HepG2 (cell line): Measurements from ENCODE around the gene CNGA2. TPM values are rescaled to one million over a fixed set of nuclear protein-coding genes. Genes with fewer than 3 reads are reported as not detected.

Source experiments
- ATAC-seq: fragments of 200-7000 bp; cut with Tn5 transposase; 3 replicates; pipeline ENCODE4 v1.9.1; 2020; ENCODE audit warnings: mild to moderate bottlenecking, moderate library complexity
- BruUV-seq: library from RNA; stranded (reverse); fragments of 400-500 nt; replicated peaks from 2 replicates; lab custom pipeline; 2021; lab: Mats Ljungman, UMichigan
- CTCF ChIA-PET: fragments of 300-600 bp; formaldehyde crosslinking; extraction: SDS; loops from one replicate; lab custom pipeline; 2021; ENCODE audit warnings: low total read pairs, inconsistent platforms, low intra/inter-chr PET ratio; lab: Yijun Ruan, JAX
- POLR2A ChIA-PET: fragments of 350-600 bp; sonication (Branson Sonifier 250); formaldehyde crosslinking; loops from one replicate; lab custom pipeline; 2020; ENCODE audit warnings: antibody characterized with exemption, inconsistent platforms; lab: Yijun Ruan, JAX
- DNase-seq: peaks from one replicate; pipeline ENCODE4 v3.0.0-alpha.2; 2015; ENCODE audit warnings: low spot score
- FAIRE-seq: peaks from 3 replicates; lab custom pipeline; 2011; peaks lifted over from hg19 to GRCh38; lab: Jason Lieb, UNC
- H2AFZ ChIP-seq: one replicate; pipeline ENCODE4 v1.6.1; 2011; ENCODE audit warnings: low read length, inconsistent platforms
- H3K27ac ChIP-seq: fragments of 300-600 bp; 3 replicates; pipeline ENCODE4 v1.8.0; 2011; ENCODE audit warnings: mixed run types, mild to moderate bottlenecking, mixed read lengths, low read length, inconsistent platforms; ENCODE audit not compliant: insufficient read depth; ENCODE audit errors: extremely low read length
- H3K27me3 ChIP-seq, 2 experiments: fragments of 200-600 bp in 1 of 2; 2 replicates in 1 of 2; 3 replicates in 1 of 2; pipeline versions ENCODE4 v1.6.0 to v1.8.0; 2011; ENCODE audit warnings: low read length in 2 of 2, mild to moderate bottlenecking in 2 of 2, moderate library complexity in 2 of 2, inconsistent platforms in 1 of 2; ENCODE audit not compliant: insufficient read depth in 2 of 2, control insufficient read depth in 1 of 2
- H3K36me3 ChIP-seq, 2 experiments: fragments of 200-600 bp in 1 of 2; replicated peaks in 1 of 2; 2 replicates in 1 of 2; 3 replicates in 1 of 2; pipeline versions ENCODE4 v1.5.1 to v1.8.0; 2011; ENCODE audit warnings: low read length in 2 of 2, inconsistent platforms in 1 of 2; ENCODE audit not compliant: insufficient read depth in 2 of 2, control insufficient read depth in 1 of 2
- H3K4me1 ChIP-seq: 2 replicates; pipeline ENCODE4 v1.5.1; 2012; ENCODE audit warnings: low read length, inconsistent platforms; ENCODE audit not compliant: insufficient read depth
- H3K4me2 ChIP-seq: 2 replicates; pipeline ENCODE4 v1.6.0; 2011; ENCODE audit warnings: low read depth, low read length, inconsistent platforms
- H3K4me3 ChIP-seq, 3 experiments: fragments of 200-600 bp in 1 of 3; sonication (generic), shearing (Covaris generic) in 1 of 3; replicated peaks in 1 of 3; 2 replicates each; pipeline ENCODE4 v1.5.1; 2011 to 2016; ENCODE audit warnings: low read length in 3 of 3, inconsistent platforms in 2 of 3, low read depth in 2 of 3, mild to moderate bottlenecking in 2 of 3, control low read depth in 1 of 3, mixed read lengths in 1 of 3; ENCODE audit not compliant: insufficient read depth in 1 of 3
- H3K79me2 ChIP-seq: one replicate; pipeline ENCODE4 v1.6.1; 2011; ENCODE audit warnings: low read length, inconsistent platforms; ENCODE audit not compliant: insufficient read depth
- H3K9ac ChIP-seq: 2 replicates; pipeline ENCODE4 v1.6.0; 2011; ENCODE audit warnings: mild to moderate bottlenecking, low read depth, low read length, inconsistent platforms; ENCODE audit not compliant: insufficient read depth
- H3K9me3 ChIP-seq: 2 replicates; pipeline ENCODE4 v1.5.1; 2012; ENCODE audit warnings: mild to moderate bottlenecking, low read length
- H4K20me1 ChIP-seq: 2 replicates; pipeline ENCODE4 v1.6.0; 2011; ENCODE audit warnings: inconsistent platforms, mild to moderate bottlenecking, low read length, moderate library complexity; ENCODE audit not compliant: insufficient read depth
- ESRRA ChIP-seq: sonication (generic); formaldehyde crosslinking; IDR thresholded peaks from 2 replicates; pipeline ENCODE4 v1.5.1; 2020; ENCODE audit warnings: mild to moderate bottlenecking, low read depth, missing genetic modification reagents
- MYNN ChIP-seq: sonication (generic); formaldehyde crosslinking; IDR thresholded peaks from 2 replicates; pipeline ENCODE4 v1.4.0; 2020; ENCODE audit warnings: mild to moderate bottlenecking, low read depth, missing genetic modification reagents
- U2AF2 ChIP-seq: fragments of 200-400 bp; formaldehyde crosslinking; IDR thresholded peaks from 2 replicates; pipeline ENCODE4 v1.6.1; 2017; ENCODE audit warnings: low read depth, mild to moderate bottlenecking, low read length
- ZFX ChIP-seq: sonication (generic); formaldehyde crosslinking; IDR thresholded peaks from 2 replicates; pipeline ENCODE4 v1.4.0; 2020; ENCODE audit warnings: mild to moderate bottlenecking, low read depth, missing genetic modification reagents, moderate library complexity
- ZNF260 ChIP-seq: sonication (generic); formaldehyde crosslinking; IDR thresholded peaks from 2 replicates; pipeline ENCODE4 v1.4.0; 2020; ENCODE audit warnings: missing genetic modification reagents, low read depth, mild to moderate bottlenecking, borderline replicate concordance
- ZSCAN21 ChIP-seq: sonication (generic); formaldehyde crosslinking; IDR thresholded peaks from 2 replicates; pipeline ENCODE4 v1.8.0; 2022; ENCODE audit warnings: mild to moderate bottlenecking, missing genetic modification reagents, moderate library complexity, borderline replicate concordance
- WGBS: methylation state at CpG from one replicate; pipeline ENCODE4 v1.1.6; 2017; ENCODE audit warnings: low lambda C conversion rate; 5-methylcytosine and 5-hydroxymethylcytosine counted together
- in situ Hi-C: cut with HindIII; loops from 2 replicates; pipeline ENCODE4 v1.10.0; 2017; ENCODE audit warnings: low pct_unique_long_range_greater_than_20kb; ENCODE audit not compliant: extremely low pct_ligation_motif_present
- intact Hi-C: fragments of 100-400 bp; cut with micrococcal nuclease; formaldehyde crosslinking; loops from one replicate; pipeline ENCODE4 v1.10.0; 2022; ENCODE audit not compliant: unreplicated experiment
- polyA plus RNA-seq, 8 experiments: library from polyadenylated mRNA; depleted of rRNA in 3 of 8; stranded (reverse) in 7 of 8; unstranded in 1 of 8; fragments of >200 nt; fragmentation: Illumina TruSeq in 4 of 8; extraction: Trizol in 4 of 8; gene quantifications; 2 replicates each; pipeline versions ENCODE4 v1.2.1 to v1.2.3, GENCODE V29; 2011 to 2016; ENCODE audit warnings: low read depth in 4 of 8, missing spikeins in 1 of 8, mixed read lengths in 1 of 8; ENCODE audit not compliant: insufficient read depth in 1 of 8
- total RNA-seq, 5 experiments: library from RNA; depleted of rRNA; stranded (reverse); fragments of >200 nt; fragmentation: Illumina TruSeq; extraction: Trizol; gene quantifications; 2 replicates each; pipeline ENCODE4 v1.2.3, GENCODE V29; 2016; ENCODE audit warnings: low read depth in 1 of 5
- TF ChIP-seq, protein P1 (sequence below): sonication (generic); formaldehyde crosslinking; IDR thresholded peaks from 2 replicates; pipeline ENCODE4 v1.4.0; 2020; ENCODE audit warnings: missing genetic modification reagents, borderline replicate concordance

The CNGA2 gene
- total and polyA plus RNA-seq, 2 of the 13 experiments (the other 11 are each of a cell fraction or from before 2014, with no cell fraction given), result not detected

DNA sequence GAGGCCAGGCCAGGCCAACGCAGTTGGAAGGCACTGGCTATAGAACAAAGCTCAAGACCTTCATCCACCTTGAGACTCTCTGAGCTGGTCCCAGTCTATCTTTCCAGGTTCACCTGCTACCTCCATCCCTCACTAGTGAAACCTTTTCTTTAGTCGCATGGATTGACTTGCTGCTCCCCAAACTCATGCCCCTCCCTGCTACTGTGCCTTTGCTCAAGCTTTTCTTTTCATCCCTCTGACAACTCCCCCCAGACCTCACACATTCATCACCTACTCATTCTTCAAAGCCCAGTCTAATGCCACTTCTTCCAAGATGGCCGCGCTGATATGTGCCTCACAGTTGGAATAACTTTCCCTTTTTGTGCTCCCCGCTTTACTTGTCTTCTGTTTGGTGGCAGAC, 58.0 kb downstream of the CNGA2 start:
- WGBS, result 26% methylated on average over 5 of the region's 5 CpGs
- DNase-seq (no peak), ATAC-seq (no peak), FAIRE-seq (no peak)
- ChIA-PET POLR2A (no interaction called here), CTCF (no interaction called here)
- intact Hi-C loops, result no loop called here
- Histone ChIP-seq H3K36me3 (no peaks in the 10 kb centered on the region), H3K4me1 (no peaks in the 10 kb centered on the region), H2AFZ (no peak overlapping the region), H3K4me3 (no peak overlapping the region), H3K79me2 (no peaks in the 10 kb centered on the region), H3K9me3 (no peaks in the 10 kb centered on the region), H3K27ac (no peak overlapping the region), H4K20me1 (no peaks in the 10 kb centered on the region), H3K4me2 (no peak overlapping the region), H3K27me3 (no peaks in the 10 kb centered on the region), H3K9ac (no peak overlapping the region)
- in situ Hi-C loops, result no loop called here
- BruUV-seq, result no TSS peak
- TF ChIP-seq ZFX (CRISPR knock-in tag) (no peak), ZSCAN21 (CRISPR knock-in tag) (no peak), MYNN (CRISPR knock-in tag) (no peak), U2AF2 (no peak), ESRRA (CRISPR knock-in tag) (no peak)
- TF ChIP-seq, protein P1, sequence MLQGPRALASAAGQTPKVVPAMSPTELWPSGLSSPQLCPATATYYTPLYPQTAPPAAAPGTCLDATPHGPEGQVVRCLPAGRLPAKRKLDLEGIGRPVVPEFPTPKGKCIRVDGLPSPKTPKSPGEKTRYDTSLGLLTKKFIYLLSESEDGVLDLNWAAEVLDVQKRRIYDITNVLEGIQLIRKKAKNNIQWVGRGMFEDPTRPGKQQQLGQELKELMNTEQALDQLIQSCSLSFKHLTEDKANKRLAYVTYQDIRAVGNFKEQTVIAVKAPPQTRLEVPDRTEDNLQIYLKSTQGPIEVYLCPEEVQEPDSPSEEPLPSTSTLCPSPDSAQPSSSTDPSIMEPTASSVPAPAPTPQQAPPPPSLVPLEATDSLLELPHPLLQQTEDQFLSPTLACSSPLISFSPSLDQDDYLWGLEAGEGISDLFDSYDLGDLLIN (CRISPR knock-in tag), result no peak

DNA sequence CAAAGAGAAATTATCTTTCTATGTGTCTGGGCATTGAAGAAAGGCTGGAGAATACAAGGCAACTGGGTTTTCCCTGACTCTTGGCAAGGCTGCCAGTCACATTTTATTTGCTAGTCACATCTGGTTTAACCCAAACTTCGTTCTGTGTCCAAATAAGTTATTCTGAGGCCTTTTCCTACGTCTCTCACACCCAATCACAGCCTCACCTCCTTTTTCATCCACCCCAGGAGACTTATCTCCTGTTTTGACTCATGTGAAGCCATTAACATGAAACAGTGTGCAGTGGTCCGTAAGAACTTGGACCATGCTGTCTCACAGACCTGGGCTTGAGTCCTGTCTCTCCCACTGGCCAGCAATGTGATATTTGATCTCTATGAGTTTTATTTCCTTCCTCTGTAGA, 59.3 kb downstream of the CNGA2 start:
- no peak overlapping the region for H2AFZ ChIP-seq
- H3K9me3 ChIP-seq, result no peaks in the 10 kb centered on the region
- ATAC-seq (no peak), DNase-seq (no peak), FAIRE-seq (no peak)
- no peak overlapping the region for H3K4me3 ChIP-seq
- no peak overlapping the region for H3K4me2 ChIP-seq
- intact Hi-C loops, result no loop called here
- POLR2A ChIA-PET, result no interaction called here
- H3K27me3 ChIP-seq, result no peaks in the 10 kb centered on the region
- H3K36me3 ChIP-seq, result no peaks in the 10 kb centered on the region
- H3K27ac ChIP-seq, result no peak overlapping the region
- H4K20me1 ChIP-seq, result no peaks in the 10 kb centered on the region
- BruUV-seq, result no TSS peak
- in situ Hi-C loops, result no loop called here
- no peak overlapping the region for H3K9ac ChIP-seq
- 0% methylated on average over 3 of the region's 3 CpGs for WGBS
- H3K79me2 ChIP-seq, result no peaks in the 10 kb centered on the region
- TF ChIP-seq ZNF260 (CRISPR knock-in tag), result no peak
- H3K4me1 ChIP-seq, result no peaks in the 10 kb centered on the region
- CTCF ChIA-PET, result no interaction called here

Other genes with a start within 250 kb of the CNGA2 start
- gene PASD1, start 171.1 kb upstream of the CNGA2 start, total RNA-seq (2016; rRNA removed; fragmentation: Illumina TruSeq; extraction: Trizol), result not detected in 2 replicates
- gene PASD1, start 171.1 kb upstream of the CNGA2 start, polyA plus RNA-seq (2011; rRNA removed), result not detected in 2 replicates
- not detected in 2 replicates for gene PRRG3, start 39.3 kb upstream of the CNGA2 start, total RNA-seq (2016; rRNA removed; fragmentation: Illumina TruSeq; extraction: Trizol)
- gene PRRG3, start 39.3 kb upstream of the CNGA2 start, polyA plus RNA-seq (2011; rRNA removed), result not detected in 2 replicates
- not detected in 2 replicates for gene FATE1, start 18.7 kb upstream of the CNGA2 start, total RNA-seq (2016; rRNA removed; fragmentation: Illumina TruSeq; extraction: Trizol)
- gene FATE1, start 18.7 kb upstream of the CNGA2 start, polyA plus RNA-seq (2011; rRNA removed), result not detected in 2 replicates
- not detected in 2 replicates for gene MAGEA4, start 178.1 kb downstream of the CNGA2 start, total RNA-seq (2016; rRNA removed; fragmentation: Illumina TruSeq; extraction: Trizol)
- not detected in 2 replicates for gene MAGEA4, start 178.1 kb downstream of the CNGA2 start, polyA plus RNA-seq (2011; rRNA removed)
- 2.6 and 12.2 TPM in 2 replicates for gene GABRE, start 239.9 kb downstream of the CNGA2 start, total RNA-seq (2016; rRNA removed; fragmentation: Illumina TruSeq; extraction: Trizol)
- gene GABRE, start 239.9 kb downstream of the CNGA2 start, polyA plus RNA-seq (2011; rRNA removed), result 63.7 and 66.2 TPM in 2 replicates